Stimulated activated naive CD8-positive, alpha-beta T cell treated with anti-CD3 and anti-CD28 coated beads, Interleukin-15, Interleukin-2, amounts not matched to agents 100 ng/mL and 50 ng/mL, for 24 hours (primary cell): ENCODE data around the gene TBRG4.

Source experiments
- H3K27ac Mint-ChIP-seq: one replicate; pipeline ENCODE4 v1.8.0; 2021; ENCODE audit warnings: mild to moderate bottlenecking, mixed read lengths
- H3K27me3 Mint-ChIP-seq: one replicate; pipeline ENCODE4 v1.8.0; 2021; ENCODE audit warnings: mixed read lengths
- H3K36me3 Mint-ChIP-seq: one replicate; pipeline ENCODE4 v1.8.0; 2021; ENCODE audit warnings: low read depth, mixed read lengths
- H3K4me1 Mint-ChIP-seq: one replicate; pipeline ENCODE4 v1.8.0; 2021; ENCODE audit warnings: low read depth, mixed read lengths
- H3K4me3 Mint-ChIP-seq: one replicate; pipeline ENCODE4 v1.8.0; 2021; ENCODE audit warnings: mild to moderate bottlenecking, mixed read lengths
- H3K9me3 Mint-ChIP-seq: one replicate; pipeline ENCODE4 v1.8.0; 2021; ENCODE audit warnings: mixed read lengths

The TBRG4 gene

DNA sequence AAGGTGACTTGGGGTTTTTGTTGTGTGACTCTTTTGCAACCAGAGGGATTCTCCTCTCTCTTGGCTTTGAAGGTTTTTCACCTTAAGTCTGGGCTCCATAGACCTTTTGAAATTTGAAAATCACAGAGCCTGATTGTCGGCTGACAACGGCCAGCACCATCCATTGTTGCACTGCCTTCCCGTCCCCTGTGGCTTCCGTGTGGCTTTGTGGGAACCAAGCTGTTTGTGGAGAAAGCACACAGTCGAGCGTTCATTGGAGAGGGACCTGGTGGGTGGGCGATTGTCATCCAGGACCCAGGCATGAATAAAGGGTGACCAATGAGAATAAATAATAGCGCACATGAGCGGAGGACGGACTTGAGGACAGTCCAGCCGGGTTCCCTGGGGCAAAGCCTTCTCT is 38.7 kb upstream of the TBRG4 start:
- no peaks in the 10 kb centered on the region for H3K4me1 Mint-ChIP-seq
- H3K27ac Mint-ChIP-seq, result no peak overlapping the region
- H3K36me3 Mint-ChIP-seq, result no peaks in the 10 kb centered on the region
- peaks cover 7% of the 10 kb centered on the region for H3K27me3 Mint-ChIP-seq
- H3K4me3 Mint-ChIP-seq, result no peak overlapping the region
- no peaks in the 10 kb centered on the region for H3K9me3 Mint-ChIP-seq

DNA sequence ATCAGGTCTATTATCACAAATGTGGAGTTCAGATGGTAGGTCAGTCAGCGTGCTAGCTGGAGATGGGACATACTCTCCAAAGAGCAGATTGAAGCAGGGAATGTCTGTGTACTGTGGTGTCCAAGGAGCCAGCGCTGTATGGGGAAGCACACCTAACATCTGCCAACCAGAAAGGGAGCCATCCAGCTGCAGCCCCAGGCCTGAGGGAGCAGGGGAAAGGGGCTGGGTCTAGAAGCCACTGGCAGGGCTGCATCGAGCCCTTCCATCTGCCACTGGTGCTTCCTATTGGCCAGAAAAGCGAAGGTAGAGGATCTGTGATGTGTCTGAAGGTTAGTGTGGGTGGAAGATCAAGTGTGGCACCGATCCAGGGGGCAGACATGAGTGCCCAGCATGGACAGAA is 38.1 kb upstream of the TBRG4 start:
- Mint-ChIP-seq H3K36me3 (no peaks in the 10 kb centered on the region), H3K27me3 (peaks cover 7% of the 10 kb centered on the region), H3K4me1 (no peaks in the 10 kb centered on the region), H3K27ac (no peak overlapping the region), H3K9me3 (no peaks in the 10 kb centered on the region), H3K4me3 (no peak overlapping the region)

DNA sequence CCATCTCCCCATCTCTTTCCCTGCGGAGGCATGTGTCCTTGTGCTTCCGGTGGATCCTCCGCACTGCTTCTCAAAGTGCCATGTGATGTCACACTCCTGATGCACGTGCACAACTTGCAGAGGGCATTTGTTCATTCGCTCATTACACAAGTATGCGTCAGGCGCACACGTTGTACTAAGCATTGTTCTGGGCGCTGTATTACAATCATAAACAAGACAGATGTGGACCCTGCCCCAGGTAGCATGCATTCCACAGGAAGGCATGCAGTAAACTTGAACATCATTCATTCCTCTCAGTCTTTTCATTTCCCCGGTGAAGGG is 37.1 kb upstream of the TBRG4 start:
- Mint-ChIP-seq H3K27me3 (peaks cover 12% of the 10 kb centered on the region), H3K36me3 (no peaks in the 10 kb centered on the region), H3K27ac (no peak overlapping the region), H3K4me1 (no peaks in the 10 kb centered on the region), H3K4me3 (no peak overlapping the region), H3K9me3 (no peaks in the 10 kb centered on the region)

DNA sequence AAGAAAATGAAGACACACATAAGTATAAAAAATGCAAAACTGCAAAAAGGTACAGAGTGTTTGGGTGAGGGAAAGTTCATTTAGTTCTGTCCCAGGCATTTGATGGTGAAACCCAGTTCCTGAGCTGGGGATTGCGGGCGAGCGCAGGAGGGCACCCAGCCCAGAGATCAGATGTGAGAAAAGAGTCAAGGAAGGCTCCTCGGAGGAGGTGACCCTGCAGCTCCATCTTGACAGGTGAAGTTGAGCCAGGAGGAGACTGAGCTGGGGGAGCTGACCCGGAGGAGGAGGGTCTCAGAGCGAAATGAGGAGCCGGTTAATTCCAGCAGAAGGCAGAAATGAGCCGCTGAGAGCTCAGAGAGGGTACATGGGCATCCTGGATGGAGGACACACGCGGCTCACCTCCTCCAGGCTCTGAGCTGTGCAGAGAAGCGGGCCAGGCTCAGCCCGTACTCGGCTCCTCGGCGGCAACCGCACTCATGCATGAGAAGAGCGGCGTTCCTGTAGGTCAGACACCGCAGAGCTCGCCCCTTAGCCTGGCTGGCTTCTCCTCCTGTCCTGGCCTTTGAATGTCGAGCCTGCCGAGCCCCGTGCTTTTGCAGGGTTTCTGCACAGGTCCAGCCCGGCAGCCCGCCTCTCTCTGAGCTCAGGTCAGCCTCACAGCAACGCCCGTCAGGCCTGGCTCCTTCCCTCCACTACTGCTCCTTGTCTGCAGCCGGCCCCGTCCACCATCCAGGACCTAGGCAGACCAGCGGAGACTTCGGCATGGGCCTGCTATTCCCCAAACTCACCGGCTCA is 36.6 kb upstream of the TBRG4 start:
- Mint-ChIP-seq H3K36me3 (no peaks in the 10 kb centered on the region), H3K27me3 (peaks cover 12% of the 10 kb centered on the region), H3K4me3 (no peak overlapping the region), H3K27ac (no peak overlapping the region), H3K9me3 (no peaks in the 10 kb centered on the region), H3K4me1 (no peaks in the 10 kb centered on the region)

DNA sequence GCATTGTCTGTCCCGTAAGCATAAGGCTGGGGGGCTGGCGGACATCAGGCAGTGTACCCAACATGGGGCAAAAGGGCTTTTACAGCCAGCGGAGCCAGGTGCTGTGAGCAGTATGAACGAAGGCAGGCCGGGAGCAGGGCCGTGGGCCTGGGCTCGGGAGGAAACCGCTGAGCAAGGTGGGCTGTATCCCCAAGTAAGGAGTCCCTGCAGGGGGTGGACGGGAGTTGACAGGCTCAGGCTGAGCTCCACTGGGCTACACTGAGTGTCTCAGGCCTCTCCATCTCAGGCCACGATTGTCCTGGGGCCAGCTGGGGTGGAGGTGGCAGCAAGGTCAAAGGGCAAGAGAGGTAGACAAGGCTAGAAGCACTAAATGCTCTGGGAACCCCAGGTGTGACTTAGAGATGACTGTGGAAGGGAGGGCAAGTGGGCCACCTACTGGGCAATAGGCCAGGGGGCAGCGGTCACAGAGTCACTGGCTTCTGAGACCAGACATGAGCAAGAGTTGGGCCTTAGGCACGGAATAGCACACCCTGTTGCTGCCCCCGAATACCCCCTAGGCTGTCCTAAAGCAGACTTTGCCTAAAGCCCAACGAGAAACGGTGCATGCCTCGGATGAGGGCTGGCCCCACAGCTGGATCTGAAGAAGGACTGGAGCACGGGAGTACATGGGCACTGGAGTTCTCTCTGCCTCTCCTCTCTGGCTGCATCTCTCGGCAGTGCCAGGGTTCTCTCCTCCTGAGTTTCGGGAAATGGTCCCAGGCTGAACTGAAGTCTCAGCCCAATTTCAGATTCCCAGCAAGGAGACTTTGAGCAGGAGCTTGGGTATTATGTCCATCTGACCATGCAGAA is 35.3 kb upstream of the TBRG4 start:
- Mint-ChIP-seq H3K4me3 (no peak overlapping the region), H3K27me3 (peaks cover 12% of the 10 kb centered on the region), H3K9me3 (no peaks in the 10 kb centered on the region), H3K36me3 (no peaks in the 10 kb centered on the region), H3K27ac (no peak overlapping the region), H3K4me1 (no peaks in the 10 kb centered on the region)

DNA sequence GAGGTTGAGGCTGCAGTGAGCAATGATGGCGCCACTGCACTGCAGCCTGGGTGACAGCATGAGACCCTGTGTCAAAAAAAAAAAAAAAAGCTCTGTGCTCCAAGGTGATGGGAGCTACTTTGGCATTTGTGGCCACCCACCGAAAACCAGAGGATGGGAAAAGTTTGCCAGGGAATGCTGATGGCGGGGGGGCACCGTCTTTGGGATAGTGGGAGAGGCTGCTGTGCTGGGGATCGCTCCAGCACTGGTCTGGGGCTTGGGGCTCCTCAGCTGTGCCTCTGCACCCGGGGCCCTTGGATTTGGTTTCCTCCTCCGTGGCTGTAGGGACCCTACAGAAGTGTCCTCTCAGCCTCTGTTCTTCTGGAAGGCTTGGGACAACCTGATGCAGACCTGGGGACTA is 34.4 kb upstream of the TBRG4 start:
- H3K27ac Mint-ChIP-seq, result no peak overlapping the region
- no peaks in the 10 kb centered on the region for H3K9me3 Mint-ChIP-seq
- H3K27me3 Mint-ChIP-seq, result peaks cover 12% of the 10 kb centered on the region
- no peaks in the 10 kb centered on the region for H3K4me1 Mint-ChIP-seq
- H3K36me3 Mint-ChIP-seq, result no peaks in the 10 kb centered on the region
- H3K4me3 Mint-ChIP-seq, result no peak overlapping the region

DNA sequence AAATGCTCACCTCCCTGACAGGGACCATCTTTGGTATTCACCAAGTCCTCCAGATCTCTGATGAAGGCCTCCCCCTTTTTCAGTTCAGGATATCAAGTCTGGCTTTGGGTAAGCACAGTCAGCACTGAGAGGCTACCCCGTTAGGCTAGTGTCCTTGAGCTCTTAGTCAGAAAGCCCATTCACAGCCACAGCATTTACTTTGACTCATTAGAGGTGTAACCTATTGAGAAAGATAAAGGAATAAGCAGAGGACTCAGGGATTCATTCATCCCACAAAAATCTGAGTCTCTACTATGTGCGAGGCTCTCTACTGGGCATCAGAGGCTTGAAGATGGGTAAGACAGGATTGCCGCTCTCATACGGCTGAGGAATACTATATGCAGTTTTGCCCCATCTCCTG is 32.1 kb upstream of the TBRG4 start:
- no peak overlapping the region for H3K27ac Mint-ChIP-seq
- no peaks in the 10 kb centered on the region for H3K9me3 Mint-ChIP-seq
- no peaks in the 10 kb centered on the region for H3K4me1 Mint-ChIP-seq
- H3K27me3 Mint-ChIP-seq, result peaks cover 11% of the 10 kb centered on the region
- H3K36me3 Mint-ChIP-seq, result no peaks in the 10 kb centered on the region
- no peak overlapping the region for H3K4me3 Mint-ChIP-seq

DNA sequence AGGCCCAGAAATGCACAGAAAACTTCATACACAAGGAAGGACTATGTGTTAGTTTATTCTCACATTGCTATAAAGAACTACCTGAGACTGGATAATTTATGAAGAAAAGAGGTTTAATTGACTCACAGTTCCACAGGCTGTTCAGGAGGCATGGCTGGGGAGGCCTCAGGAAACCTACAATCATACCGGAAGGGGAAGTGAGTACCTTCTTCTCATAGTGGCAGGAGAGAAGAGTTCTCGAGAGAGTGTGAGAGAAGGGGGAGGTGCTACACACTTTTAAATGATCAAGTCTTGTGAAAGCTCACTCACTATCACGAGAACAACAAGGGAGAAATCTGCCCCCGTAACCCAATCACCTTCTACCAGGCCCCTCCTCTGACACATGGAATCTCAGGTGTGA is 29.3 kb upstream of the TBRG4 start:
- no peak overlapping the region for H3K27ac Mint-ChIP-seq
- peaks cover 5% of the 10 kb centered on the region for H3K27me3 Mint-ChIP-seq
- no peaks in the 10 kb centered on the region for H3K9me3 Mint-ChIP-seq
- H3K4me1 Mint-ChIP-seq, result peaks cover 6% of the 10 kb centered on the region
- no peaks in the 10 kb centered on the region for H3K36me3 Mint-ChIP-seq
- no peak overlapping the region for H3K4me3 Mint-ChIP-seq

DNA sequence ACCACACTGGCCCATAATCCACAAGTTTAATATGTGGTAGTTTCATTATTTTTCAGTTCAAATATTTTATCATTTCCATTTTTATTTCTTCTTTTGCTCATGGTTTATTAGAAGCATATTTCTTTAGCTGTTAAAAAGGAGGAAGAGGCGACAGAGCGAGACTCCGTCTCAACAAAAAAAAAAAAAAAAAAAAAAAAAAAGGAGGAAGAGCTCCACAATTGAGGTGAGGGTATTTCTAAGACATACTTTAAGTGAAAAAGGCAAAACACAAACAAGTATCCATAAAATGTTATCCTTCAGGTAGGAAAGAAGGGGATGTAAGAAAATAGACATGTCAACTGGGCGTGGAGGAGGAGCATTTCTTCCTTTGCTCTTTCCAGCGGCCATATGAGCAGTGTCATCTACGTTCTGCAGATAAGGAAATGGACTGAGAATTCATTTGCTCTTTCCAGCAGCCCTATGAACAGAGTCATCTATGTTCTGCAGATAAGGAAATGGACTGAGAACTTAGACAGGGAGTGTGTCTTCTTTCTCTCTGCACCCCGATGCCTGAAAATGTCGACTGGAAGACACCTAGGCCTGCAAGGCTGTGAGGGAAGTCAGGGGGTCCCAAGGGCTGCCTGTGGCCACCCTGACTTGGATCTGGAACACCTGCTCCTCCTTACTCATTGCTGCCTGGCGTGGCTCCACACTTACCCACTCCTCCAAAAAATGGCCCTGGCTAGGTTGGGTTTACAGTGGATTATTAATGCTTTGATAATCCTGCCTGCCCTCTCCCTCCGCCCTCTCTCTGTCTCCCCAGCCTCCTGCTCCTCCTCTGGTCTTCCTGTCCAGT is 27.2 kb upstream of the TBRG4 start:
- Mint-ChIP-seq H3K4me1 (peaks cover 9% of the 10 kb centered on the region), H3K27me3 (no peaks in the 10 kb centered on the region), H3K36me3 (no peaks in the 10 kb centered on the region), H3K4me3 (no peak overlapping the region), H3K27ac (no peak overlapping the region), H3K9me3 (no peaks in the 10 kb centered on the region)

DNA sequence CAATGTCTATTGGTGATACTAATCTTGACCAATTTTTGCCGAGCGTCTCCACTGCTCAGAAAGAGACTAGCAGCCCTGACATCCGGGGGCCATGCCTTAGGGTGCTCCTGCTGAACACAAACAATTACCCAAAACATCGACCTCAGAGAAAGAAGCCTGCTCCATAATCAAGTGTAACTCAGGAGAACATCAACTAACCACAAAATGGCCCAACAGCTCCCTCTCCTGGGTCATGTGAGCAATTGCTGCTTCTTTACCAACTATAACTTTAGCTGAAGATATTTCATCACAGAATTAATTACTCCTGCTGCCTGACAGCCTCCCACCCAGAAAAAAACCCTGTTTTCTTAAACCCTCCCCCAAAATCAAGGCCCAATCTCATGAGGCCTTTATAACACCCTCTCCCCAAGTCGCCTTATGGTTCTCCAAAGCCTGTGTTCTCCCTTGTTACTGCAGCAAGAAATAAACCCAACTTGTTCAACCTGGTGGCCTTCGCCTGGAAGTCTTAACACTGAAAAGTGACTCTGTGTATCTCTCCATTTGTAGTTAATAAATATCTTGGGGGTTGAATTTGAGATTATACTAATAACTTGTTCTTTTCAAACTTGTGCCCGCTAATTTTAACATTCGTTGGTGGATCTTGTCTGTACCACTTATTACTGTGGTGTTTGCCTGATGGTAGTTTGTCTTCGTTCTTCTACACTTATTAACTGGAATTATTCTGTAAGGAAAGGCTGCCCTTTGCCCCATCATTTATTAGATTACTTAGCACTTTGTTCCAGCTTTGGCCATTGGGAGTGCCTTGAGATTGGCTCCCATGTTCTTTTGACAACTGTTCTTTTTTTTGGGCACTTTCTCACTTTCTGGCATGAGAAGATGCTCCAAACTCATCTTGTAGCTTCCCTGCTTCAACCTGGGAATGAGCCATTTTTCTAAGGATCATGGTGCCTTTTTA is 24.9 kb upstream of the TBRG4 start:
- peak overlapping the region; percentile 31 for H3K27ac Mint-ChIP-seq
- no peaks in the 10 kb centered on the region for H3K9me3 Mint-ChIP-seq
- H3K4me3 Mint-ChIP-seq, result no peak overlapping the region
- H3K4me1 Mint-ChIP-seq, result peaks cover 9% of the 10 kb centered on the region
- H3K27me3 Mint-ChIP-seq, result no peaks in the 10 kb centered on the region
- no peaks in the 10 kb centered on the region for H3K36me3 Mint-ChIP-seq

DNA sequence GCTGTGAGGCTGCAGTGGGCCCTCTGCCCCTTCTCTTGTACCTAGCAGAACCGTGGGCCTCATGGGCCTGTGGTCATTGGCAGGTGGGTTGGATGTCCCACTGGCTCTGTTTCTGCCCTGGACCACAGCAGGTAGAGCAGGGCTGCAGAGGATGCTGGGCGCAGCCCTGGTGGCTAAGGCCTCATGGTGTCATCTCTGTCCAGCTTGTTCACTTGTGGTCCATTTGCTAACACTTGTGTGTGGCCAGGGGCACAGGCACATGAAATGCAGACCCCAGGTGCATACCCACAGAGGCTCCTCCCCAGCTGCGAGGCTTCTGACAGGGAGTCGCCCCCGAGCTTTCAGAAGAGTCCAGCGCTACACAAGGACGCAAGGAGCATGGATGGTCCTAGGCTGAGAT is 22.4 kb upstream of the TBRG4 start:
- Mint-ChIP-seq H3K27ac (no peak overlapping the region), H3K27me3 (no peaks in the 10 kb centered on the region), H3K36me3 (no peaks in the 10 kb centered on the region), H3K4me3 (no peak overlapping the region), H3K4me1 (peaks cover 9% of the 10 kb centered on the region), H3K9me3 (no peaks in the 10 kb centered on the region)

DNA sequence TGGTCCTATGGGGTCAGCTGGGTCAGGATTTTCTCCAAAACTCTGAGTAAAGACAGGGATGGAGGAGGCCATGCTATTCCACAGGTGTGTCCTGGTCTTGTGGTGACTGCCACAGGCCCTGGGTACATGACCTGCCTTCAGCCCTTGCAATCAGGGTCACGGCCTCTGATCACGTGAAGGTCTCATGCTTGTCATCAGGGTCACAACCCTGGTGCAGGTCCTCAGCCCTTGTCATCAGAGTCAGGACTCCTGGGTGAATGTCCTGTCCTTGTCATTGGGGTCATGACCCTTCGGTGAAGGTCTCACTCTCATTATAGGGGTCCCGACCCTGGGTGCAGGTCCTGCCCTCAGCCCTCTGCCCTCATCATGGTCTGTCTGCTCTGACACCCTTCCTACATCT is 21.9 kb upstream of the TBRG4 start:
- Mint-ChIP-seq H3K36me3 (no peaks in the 10 kb centered on the region), H3K4me1 (peaks cover 9% of the 10 kb centered on the region), H3K9me3 (no peaks in the 10 kb centered on the region), H3K4me3 (no peak overlapping the region), H3K27me3 (no peaks in the 10 kb centered on the region), H3K27ac (no peak overlapping the region)

DNA sequence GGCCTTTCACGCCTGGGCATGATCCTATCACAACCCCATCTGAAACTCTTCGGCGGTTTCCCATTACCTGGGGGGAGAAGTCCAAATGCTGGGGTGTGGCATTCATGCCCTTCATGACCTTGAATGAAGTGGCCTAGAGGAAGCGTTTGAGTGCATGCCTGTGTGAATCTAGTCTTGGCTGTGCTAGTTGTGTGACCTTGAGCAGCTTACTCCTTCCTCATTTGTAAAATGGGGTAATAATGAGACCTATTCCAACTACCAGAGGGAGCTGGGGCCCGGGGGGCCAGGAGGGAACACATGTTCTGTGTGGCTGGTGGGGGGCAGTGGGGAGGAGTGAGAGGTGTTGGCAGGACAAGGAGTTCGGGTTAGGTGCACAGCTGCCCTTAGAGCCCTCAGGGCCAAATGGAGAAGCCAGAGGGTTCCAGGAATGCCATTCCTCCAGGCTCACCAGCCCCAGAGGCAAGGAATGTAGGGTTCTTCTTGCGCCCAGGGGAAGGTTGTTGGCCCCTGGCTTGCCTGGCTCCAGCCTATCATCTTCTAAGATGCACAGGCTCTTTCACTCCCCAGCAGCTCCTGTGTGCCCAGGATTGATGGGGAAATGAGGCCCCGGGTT is 21.3 kb upstream of the TBRG4 start:
- Mint-ChIP-seq H3K4me1 (peaks cover 9% of the 10 kb centered on the region), H3K9me3 (no peaks in the 10 kb centered on the region), H3K27ac (no peak overlapping the region), H3K36me3 (no peaks in the 10 kb centered on the region), H3K27me3 (no peaks in the 10 kb centered on the region), H3K4me3 (no peak overlapping the region)

DNA sequence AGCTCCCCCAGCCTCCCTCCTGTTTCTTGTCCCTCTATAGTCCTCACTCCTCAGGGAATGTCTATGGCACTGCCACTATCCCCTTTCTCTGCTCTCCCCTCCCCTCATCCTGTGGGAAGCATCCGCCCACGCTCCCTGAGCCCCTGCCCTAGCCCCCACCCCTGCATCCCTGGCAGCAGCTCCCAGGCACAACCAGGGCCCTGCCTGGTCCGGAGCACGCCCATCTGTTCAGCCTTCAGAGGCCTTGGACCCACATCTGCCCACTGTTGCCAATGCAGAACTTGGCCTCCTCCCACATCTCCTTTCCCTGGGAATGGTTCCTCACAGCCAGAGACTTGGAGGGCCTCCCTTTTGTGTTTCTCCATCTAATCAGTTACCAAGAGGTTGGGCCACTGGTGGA is 20.4 kb upstream of the TBRG4 start:
- H3K27me3 Mint-ChIP-seq, result no peaks in the 10 kb centered on the region
- H3K9me3 Mint-ChIP-seq, result no peaks in the 10 kb centered on the region
- H3K36me3 Mint-ChIP-seq, result no peaks in the 10 kb centered on the region
- H3K4me3 Mint-ChIP-seq, result no peak overlapping the region
- no peak overlapping the region for H3K27ac Mint-ChIP-seq
- H3K4me1 Mint-ChIP-seq, result peaks cover 9% of the 10 kb centered on the region
